Stimulated activated CD4-positive, alpha-beta T cell treated with anti-CD3 and anti-CD28 coated beads, Interleukin-15, amount 100 ng/mL, for 1 hour (primary cell): ENCODE measurements around the gene MGAT1.
"Not testable (repeated sequence)": the region's sequence is repeated elsewhere in the genome, so short reads cannot be mapped to it uniquely, and the experiment has no call there.

Experiments used
- DNase-seq, 2 donors: peaks; one replicate each; pipeline ENCODE4 v3.0.0-alpha.2; 2020; ENCODE audit warnings: low read depth in 1 of 2, low spot score in 1 of 2

Gene MGAT1

GRCh38 chr5:180807046-180807445 lies 4.4 kb upstream of the MGAT1 start:
- DNase-seq, result no peak

DNA sequence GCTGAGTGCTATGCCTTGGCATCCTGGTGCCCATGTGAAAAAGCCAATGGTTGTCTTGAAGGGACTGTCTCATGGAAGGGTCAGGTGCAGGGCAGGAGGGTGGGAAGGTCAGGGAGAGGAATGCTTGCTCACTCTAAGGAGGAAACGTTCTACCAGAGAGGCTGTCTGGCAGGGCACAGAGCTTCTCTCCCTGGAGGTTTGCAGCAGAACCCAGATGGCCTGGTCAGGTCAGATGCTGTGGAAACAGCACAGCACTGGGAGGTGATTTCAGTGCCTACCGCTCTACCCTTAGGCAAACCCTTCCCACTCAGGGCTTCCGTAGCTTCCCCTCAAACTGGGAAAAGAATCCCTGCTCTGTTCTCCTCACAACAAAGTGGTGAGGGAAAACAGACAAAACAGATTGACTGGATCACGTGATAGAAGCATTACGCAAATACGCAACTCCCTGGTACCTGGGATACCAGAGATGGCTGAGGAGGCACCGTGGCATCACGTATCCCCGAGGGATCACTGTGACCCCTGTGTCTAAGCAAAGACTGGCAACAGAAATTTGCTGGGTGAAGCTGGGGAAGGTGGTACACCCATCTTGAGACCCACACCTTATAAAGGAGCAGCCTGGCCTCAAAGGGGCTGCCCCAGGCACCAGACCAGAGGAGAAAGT lies 3.9 kb upstream of the MGAT1 start:
- no peak for DNase-seq

GRCh38 chr5:180804129-180804618 lies 1.6 kb upstream of the MGAT1 start:
- no peak for DNase-seq

DNA sequence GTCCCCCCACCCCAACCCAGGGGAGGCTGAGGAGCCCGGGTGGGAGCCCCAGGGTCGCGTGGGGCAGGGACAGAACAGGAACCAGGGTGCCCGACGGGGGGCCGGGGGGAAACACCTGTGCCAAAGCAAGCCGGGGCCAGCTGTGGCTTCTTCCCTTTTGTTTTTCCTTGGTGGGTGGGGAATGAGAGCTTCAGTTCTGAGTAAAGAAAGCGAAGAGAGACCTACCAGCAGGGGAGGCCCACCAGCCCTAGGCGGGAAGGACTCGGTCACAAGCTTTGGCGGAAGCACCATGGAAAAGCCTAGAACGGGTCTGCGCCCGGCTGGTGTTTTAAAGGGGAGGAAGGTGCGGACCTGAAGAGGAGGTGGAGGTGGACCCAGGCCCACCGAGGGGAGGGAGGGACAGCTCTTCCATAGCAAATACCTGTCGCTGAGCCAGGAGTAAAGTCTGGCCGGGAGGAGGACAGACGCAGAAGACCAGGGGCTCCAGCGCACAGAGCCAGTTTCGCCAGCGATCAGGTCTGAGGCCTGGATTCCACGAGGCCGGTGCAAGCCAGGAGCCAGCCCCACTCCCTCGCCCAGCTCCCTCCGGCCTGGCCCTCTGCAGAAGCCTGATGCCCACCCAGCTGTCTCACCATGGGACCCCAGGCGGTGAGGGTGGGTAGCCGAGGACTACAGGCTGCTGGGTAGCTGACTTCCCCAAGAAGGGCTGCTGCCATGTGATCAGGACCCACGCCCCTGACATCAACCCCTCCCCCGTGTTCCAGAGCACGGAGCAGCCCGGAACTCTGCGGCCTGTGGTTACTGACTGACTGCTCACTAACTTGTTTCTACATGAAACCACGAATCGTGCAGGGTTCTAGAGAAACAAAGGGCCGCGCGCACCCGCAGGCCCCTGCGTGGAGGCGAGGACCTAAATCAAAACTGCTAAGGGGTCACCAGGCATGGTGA lies 849 bp upstream of the MGAT1 start:
- peak; percentile 62 to 65 for DNase-seq

GRCh38 chr5:180801596-180802324 lies 846 bp downstream of the MGAT1 start:
- no peak for DNase-seq

DNA sequence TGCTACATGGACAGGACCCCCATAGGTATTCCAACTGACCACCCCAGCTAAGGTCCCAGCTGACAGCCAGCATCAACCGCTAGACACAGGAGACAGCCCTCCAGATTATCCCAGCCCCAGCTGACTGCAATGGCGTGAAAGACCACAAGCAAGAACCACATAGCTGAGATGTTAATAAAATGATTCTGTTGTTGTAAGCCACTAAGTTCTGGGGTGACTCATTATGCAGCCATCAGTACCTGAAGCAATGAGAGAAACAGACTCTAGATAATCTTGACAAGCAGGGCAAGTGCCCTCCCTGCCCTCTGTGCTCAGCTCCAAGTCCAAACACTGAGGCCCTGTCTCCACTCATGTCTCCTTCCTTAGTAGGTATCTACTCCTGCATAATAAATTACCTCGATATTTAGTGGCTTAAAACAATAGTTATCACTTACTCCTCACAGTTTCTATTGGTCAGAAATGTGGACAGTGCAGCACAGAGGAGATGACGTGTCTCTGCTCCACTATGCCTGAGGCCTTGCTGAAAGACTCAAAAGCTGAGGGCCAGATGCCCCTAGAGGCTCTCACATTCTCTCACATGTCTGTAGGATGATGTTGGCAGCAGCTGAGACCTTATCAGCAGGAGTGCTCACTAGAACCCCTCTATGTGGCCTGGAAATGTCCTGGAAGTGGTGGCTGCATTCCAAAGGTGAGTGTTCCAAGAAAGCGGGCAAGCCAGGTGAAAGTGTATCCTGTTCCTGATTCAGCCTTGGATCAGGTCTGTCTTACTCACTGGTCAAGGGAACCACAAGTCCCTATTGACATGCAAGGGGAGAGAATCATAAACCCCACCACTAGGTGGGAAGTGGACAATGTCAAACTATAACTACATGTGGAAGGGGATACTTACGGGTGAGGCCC lies 2.5 kb downstream of the MGAT1 start:
- DNase-seq, result no peak

GRCh38 chr5:180799194-180799593 lies 3.4 kb downstream of the MGAT1 start:
- DNase-seq, result no peak

DNA sequence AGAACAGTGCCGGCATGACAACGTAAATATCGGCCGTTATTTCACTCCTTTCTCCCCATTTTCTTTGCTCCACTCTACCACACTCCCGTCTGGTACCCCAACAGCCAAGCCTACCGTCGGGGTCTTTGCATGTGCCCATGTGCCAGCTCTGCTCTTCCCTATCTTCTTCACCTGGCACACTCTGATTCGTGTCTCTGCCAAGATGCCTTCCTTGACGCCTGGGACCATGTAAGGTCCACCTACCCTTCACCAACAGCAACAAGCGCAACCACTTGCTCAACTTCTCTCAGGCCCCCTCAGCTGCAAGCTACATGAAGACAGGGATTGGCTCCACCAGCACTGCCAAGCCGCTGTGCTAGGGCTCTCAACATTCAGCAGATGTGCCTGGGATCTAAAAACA lies 4.4 kb downstream of the MGAT1 start:
- DNase-seq, result no peak

GRCh38 chr5:180797256-180798192 lies 5.1 kb downstream of the MGAT1 start:
- DNase-seq, result no peak

GRCh38 chr5:180795771-180796313 lies 6.8 kb downstream of the MGAT1 start:
- DNase-seq, result no peak

DNA sequence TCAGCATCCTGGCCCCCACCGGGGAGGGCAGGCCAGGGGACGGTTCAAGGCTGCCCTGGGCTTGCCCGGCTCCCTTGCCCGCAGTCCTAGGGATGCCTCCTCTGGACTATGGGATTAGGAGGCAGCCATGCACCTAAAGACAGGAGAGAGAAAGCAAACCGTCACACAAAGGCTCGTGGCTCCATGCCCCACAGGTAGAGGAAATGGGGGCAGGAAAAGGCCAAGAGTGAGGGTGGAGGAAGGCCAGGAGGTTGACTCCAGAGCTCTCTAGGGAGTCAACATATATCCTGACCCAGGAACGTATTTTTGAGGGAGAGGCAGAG lies 9.7 kb downstream of the MGAT1 start:
- DNase-seq, result no peak

DNA sequence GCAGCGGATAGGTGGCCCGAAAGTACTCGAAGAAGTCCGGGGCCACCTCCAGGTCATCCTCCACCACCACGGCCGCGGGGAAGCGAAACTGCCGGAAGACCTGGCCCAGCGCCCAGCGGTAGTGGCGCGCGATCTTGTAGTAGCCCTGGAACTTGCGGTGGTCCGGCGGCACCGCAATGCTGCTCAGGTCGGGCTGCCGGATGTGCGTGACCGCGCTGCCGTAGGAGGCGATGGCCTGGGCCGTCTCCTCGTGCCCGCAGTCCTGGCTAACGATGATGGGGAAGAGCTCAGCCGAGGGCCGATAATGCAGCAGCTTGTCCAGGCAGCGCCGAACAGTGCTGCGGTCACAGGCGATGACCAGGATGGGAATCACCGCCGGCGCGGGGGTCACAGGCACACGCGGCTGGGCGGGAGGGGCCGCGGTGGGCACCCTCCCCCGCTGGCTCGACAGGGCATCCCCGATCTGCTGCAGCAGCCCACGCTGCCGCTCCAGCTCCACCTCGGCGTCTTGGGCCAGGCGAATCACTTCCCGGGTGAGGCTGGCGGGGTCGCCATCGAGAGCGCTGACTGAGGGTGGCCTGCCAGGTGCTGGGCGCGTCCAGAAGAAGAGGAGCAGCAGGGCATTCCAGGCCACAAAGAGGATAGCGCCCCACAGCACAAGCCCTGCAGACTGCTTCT lies 10.2 kb downstream of the MGAT1 start:
- no peak for DNase-seq

DNA sequence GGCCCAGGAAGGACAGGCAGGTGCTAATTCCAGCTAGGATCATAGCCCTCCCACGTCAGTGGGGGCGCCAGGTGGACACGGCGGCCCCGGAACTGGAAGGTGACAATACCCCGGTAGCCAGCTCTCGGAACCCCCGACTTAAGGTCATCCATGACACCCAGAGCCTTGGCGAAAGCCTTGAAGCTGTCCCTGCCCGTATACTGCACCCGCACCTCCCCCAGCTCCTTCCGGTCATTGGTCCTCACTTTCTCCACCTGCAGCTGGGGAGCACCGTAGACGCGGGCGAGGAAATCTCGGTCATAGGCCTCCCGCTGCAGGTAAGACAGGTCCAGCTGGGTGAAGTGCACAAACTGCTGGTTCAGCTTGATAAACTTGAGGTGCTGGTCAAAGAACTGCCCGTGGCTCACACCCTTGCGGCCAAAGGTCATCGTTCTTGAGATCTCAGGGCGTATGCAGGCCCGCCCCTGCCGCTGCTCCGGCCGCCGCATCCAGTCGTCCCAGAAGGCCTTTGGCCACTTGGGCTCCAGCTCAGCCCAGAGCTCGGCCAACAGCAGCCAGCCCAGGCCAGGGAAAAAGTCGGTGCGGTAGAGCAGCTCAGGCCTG lies 10.9 kb downstream of the MGAT1 start:
- no peak for DNase-seq

DNA sequence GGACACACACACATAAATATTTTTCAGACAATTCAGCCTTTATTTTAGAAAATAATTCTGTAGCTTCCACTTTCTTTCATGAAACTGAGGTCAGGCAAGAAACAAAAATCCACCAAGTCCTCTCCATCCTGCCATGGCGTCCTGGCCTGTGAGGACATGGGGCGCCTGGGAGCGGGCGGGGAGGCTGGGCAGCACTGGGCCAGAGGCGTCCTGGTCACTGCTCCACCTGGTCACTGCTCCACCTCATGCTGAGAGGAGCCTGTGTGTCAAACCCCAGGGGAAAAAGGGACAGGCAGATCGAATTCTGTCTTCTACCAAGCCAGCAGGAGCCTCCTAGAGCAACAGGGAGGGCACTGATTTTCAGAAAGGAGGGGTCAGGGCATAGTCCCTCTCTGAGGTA lies 12.1 kb downstream of the MGAT1 start:
- DNase-seq, result no peak

DNA sequence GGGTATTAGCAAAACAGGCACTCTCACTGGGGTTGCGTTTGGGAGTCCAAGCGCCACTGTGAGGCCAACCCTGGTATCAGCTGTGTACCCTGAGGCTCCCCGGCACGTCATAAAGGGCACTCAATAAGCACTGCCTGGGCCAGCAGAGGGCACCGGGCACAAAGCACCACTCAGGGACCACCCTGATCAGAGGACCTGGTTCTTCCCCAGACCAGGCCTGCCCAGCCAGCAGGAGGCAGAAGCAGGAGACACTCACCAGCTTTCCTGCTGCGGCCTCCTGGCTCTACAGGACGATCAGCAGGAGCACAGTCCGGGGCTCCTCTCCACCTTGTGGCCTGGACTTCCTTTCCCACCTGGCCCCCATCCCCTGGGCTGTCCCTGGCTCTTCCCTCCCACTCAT lies 12.6 kb downstream of the MGAT1 start:
- DNase-seq, result no peak

DNA sequence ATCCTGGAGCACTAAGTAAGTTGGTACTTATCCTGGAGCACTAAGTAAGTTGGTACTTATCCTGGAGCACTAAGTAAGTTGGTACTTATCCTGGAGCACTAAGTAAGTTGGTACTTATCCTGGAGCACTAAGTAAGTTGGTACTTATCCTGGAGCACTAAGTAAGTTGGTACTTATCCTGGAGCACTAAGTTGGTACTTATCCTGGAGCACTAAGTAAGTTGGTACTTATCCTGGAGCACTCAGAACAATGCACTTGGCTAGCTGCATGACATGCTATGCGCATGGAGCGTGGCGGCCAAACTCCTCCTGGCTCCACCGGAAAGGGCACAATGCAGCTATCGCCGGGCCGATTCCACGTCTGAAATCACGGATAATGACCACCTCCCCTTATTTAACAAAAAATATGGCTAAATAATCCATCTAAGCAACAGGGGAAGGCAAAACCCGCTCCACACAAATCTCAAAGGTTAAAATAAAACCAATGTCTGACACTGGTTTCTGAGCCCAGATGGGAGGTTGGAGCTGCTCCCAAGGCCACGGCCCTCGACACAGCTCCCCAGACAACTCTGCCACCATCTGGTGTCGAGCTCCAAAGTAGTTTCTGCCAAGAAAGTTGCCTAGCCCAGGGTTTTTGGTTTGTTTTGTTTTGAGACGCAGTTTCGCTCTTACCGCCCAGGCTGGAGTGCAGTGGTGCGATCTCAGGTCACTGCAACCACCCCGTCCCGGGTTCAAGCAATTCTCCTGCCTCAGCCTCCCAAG lies 13.8 kb downstream of the MGAT1 start:
- DNase-seq, result not testable (repeated sequence)

- DNase-seq, result no peak
Observed at GRCh38 chr5:180787711-180788431, 14.7 kb downstream of the MGAT1 start.
